ENCODE data around the gene YY1. TPM values are rescaled to one million over a fixed set of nuclear protein-coding genes. Genes with fewer than 3 reads are reported as not detected.

YY1 gene
- total and polyA plus RNA-seq, 9 of the 15 experiments (the other 6 are each of a cell fraction or from before 2014, with no cell fraction given): 20.8 to 74.2 (median 46.7) TPM

GRCh38 chr14:100306101-100306997 is 67.4 kb downstream of the YY1 start, which contains the start of gene SLC25A29 (continued):
- TF ChIP-seq POLR2AphosphoS5 (IDR thresholded peaks at IDR 0.05; ENCODE audit: control insufficient read depth, insufficient read depth, low read depth, low read length): no peak
- no peak for TF ChIP-seq UBTF (IDR thresholded peaks at IDR 0.05; ENCODE audit: borderline replicate concordance in 1 of 2, low read depth in 2 of 2, low read length in 2 of 2)
- no peak for TF ChIP-seq ZNF184 (CRISPR knock-in tag; IDR thresholded peaks at IDR 0.05)
- TF ChIP-seq ZNF407 (IDR thresholded peaks at IDR 0.05; ENCODE audit: low read depth): no peak
- no peak for TF ChIP-seq MTF1 (CRISPR knock-in tag; IDR thresholded peaks at IDR 0.05; ENCODE audit: borderline replicate concordance)
- TF ChIP-seq ZBTB7A (IDR thresholded peaks at IDR 0.05; ENCODE audit: borderline replicate concordance, control insufficient read depth, low read depth, low read length): peak; percentile 54; the same call in 1 of the 2 replicates
- no peak for TF ChIP-seq CBX2 (IDR thresholded peaks at IDR 0.05; ENCODE audit: insufficient read depth, low read length, poor library complexity, severe bottlenecking)
- TF ChIP-seq U2AF1 (optimal IDR thresholded peaks at IDR 0.05; ENCODE audit: low read depth, low read length): no peak
- no peak for TF ChIP-seq NCOA4 (IDR thresholded peaks at IDR 0.05; ENCODE audit: partially characterized antibody)
- TF ChIP-seq ZNF311 (CRISPR knock-in tag; IDR thresholded peaks at IDR 0.05): no peak
- TF ChIP-seq USF2 (CRISPR knock-in tag; IDR thresholded peaks at IDR 0.05): no peak
- TF ChIP-seq, protein P1, sequence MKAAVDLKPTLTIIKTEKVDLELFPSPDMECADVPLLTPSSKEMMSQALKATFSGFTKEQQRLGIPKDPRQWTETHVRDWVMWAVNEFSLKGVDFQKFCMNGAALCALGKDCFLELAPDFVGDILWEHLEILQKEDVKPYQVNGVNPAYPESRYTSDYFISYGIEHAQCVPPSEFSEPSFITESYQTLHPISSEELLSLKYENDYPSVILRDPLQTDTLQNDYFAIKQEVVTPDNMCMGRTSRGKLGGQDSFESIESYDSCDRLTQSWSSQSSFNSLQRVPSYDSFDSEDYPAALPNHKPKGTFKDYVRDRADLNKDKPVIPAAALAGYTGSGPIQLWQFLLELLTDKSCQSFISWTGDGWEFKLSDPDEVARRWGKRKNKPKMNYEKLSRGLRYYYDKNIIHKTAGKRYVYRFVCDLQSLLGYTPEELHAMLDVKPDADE (conservative IDR thresholded peaks at IDR 0.05; ENCODE audit: control insufficient read depth, low read depth, low read length): 0 out of 2 replicates have a peak, but pooled peaks have one; percentile 23
